GM21619 (cell line): ENCODE results near the gene CTNNA3.
A peak's percentile ranks its signal among the peaks of the same experiment; 100 is the strongest.
"Not testable (repeated sequence)": the region's sequence is repeated elsewhere in the genome, so short reads cannot be mapped to it uniquely, and the experiment has no call there.

Source experiments
- ATAC-seq: cut with Tn5 transposase; IDR thresholded peaks from one replicate; pipeline ENCODE4 v1.9.1; 2021; ENCODE audit not compliant: unreplicated experiment

CTNNA3 gene

DNA sequence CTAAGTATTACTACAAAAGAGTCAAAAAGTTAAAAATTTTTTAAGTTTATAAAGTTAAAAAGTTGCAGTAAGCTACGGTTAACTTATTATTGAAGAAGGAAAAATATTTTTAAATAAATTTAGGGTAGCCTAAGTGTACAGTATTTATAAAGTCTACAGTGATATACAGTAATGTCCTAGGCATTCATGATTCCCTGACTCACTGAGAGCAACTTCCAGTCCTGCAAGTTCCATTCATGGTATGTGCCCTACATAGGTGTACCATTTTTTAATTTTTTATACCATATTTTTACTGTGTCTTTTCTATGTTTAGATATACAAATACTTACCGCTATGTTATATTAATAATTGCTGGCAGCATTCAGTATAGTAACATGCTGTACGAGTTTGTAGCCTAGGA, 92.3 kb downstream of the CTNNA3 start:
- ATAC-seq, result no peak

DNA sequence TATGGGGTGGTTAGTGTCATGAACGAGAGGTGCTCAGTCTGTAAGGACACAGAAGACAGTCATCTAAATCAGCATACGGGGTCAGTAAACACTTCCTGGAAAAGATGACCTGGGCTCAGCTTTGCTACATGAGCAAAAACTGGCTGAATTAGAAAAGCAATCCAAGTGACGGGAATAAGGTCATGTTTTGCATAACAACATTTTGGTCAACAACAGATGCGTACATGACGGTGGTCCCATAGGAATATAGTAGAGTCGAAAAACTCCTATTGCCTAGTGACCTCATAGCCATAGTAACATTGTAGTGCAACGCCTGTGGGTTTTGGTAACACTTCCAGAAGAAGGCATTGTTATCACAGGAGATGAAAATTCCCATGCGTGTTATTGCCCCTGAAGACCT, 92.9 kb downstream of the CTNNA3 start:
- no peak for ATAC-seq

DNA sequence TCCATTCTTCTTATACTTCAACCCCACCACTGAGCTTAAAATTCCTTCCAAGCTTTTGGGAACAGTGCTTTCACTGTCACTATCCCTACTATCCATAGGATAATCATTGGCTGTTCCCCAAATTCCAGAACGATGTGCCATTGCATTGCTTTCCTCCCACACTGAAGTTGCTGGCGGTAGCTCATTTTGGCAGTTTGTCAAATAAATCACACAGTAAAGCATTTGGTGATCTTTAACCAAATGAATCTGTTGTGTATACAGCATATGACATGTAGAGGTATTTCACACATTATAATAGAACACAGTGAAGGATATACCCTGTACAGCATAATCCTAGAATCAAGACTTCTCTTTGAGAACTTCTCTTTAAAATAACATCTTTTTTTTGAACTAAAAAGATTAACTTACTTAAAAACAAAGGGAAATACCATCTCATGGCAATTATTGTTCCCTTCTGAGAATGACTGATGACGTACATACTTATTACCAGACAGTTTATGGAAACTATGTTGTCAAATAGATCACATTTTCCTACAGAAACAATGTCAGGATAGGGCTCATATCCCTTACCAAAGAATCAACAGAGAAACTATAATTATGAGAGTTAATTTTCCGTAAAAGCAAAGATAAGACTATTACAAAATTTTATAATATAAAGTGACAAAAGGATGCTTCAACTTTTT, 93.6 kb downstream of the CTNNA3 start:
- no peak for ATAC-seq

DNA sequence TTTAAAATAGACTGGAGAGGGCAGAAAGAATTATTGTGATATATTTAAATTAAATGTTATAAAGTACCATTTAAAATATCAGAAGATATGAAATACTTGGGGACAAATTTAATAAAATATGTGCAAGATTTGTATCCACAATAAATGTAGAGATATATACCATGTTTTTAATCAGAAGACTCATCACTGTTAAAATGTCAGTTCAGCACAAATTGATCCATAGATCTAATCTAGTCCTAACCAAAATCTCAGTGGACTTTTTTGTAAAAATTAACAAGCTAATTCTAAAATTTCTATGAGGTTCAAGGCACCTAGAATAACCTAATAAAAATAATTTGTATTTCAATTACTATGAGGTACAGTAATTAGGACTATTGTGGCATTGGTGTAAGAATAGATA, 96.4 kb downstream of the CTNNA3 start:
- ATAC-seq, result no peak

DNA sequence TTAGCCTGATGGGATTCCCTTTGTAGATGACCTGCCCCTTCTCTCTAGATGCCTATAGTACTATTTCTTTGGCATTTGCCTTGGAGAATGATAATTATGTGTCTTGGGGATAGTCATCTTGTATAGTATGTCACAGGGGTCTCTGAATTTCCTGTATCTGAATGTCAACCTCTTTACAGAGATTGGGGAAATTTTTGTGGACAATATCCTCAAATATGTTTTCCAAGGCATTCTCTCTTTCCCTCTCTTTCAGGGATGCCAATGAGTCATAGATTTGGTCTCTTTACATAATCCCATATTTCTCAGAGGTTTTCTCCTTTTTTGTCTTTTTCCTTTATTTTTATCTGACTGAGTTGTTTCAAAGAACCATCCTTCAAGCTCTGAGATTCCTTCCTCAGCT, 99.4 kb downstream of the CTNNA3 start:
- no peak for ATAC-seq

DNA sequence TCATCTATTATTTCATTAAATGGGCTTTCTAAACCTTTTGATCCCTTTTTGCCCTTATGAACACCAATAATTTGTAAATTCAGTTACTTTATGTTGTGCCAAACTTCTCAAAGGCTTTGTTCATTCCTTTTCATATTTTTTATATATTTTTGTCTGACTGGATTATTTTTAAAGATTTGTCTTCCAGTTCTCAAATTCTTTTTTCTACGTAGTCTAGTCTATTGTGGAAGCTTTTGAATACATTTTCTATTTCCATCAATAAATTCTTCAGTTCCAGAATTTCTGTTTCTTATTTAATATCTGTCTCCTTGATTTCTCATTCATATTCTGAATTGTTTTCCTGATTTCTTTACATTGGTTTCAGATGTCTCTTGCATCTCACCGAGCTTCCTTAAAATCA, 108.2 kb downstream of the CTNNA3 start:
- ATAC-seq, result no peak

DNA sequence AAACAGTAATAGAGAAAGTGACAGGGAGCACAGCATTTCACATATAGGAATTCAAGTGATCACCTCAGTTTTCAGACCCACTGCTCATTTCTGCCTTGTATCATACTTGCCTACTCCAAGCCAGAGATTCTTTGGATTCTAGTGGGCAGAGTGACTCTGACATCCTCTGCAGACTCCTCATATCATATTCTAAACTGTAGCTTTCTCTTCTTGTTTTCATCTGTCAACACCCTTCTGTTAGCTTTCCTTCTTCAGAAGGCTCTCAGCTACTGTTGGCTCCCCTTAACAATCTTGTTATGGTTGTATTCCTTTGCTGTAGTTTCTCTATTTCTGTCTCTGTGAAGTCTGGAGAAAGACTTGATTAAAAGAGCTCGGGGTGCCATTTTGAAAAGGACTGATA, 120.5 kb downstream of the CTNNA3 start:
- ATAC-seq, result no peak

DNA sequence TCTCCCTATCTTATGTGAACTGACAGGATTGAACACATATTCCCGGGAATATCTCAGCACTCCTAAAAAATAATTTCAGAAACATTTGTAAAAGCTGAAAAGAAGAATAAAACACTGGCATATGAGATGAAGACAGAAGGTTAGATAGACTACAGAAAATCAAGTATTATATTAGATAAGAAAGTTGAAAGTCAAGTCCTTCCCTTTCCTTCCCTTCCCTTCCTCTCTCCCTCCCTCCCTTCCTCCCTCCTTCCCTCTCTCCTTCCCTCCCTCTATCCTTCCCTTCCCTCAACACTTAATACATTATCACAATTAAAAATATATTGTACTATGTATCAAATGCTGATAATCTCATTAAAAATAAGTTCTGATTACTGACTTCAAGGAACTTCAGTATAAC, 122.5 kb downstream of the CTNNA3 start:
- no peak for ATAC-seq

DNA sequence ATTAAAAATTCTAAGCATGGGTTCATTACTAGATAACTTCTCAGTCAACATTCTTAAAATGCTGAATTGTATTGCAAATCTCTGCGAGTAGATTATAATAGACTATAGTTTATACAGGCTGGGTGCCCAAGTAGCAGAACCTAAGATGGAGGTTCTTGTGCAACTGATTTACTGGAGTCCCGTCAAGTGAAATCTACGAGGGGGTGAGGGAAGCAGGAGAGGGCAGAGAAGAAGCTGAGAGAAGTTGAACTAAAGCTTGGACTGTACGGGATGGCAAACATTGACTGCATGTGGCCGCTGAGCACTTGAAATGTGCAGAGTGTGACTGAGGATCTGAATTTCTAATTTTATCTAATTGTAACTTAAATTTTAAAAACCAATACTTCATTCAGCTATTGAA, 124.5 kb downstream of the CTNNA3 start:
- ATAC-seq, result no peak

DNA sequence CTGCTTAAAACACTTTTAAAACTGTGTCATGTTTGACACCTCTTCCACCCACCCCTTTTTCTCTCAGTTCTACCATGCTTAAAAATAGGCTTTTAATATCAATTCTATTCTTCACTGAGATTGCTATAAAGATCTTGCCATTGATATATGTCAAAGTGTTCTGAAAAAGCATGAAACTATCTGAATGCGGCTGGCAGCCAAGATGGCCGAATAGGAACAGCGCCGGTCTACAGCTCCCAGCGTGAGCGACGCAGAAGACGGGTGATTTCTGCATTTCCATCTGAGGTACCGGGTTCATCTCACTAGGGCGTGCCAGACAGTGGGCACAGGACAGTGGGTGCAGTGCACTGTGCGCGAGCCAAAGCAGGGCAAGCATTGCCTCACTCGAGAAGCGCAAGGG, 137.7 kb downstream of the CTNNA3 start:
- not testable (repeated sequence) for ATAC-seq

DNA sequence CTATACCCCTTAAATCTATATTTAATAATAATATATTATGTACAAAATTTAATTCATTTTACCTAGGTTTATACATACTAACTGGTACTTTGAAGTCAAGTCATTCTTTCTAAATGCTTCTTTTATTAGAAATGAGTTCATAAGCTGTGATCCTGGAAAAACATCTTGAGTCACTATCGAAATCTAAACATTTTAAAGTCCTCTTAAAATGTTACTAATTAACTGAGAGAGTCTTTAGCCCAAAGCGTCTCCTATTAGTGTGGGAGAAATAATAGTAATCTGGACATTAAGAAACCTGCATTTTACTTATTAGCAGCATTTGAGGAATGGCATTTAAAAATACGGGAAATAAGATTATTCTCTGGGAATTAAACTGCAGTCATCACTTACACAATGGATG, 142.7 kb downstream of the CTNNA3 start:
- no peak for ATAC-seq

DNA sequence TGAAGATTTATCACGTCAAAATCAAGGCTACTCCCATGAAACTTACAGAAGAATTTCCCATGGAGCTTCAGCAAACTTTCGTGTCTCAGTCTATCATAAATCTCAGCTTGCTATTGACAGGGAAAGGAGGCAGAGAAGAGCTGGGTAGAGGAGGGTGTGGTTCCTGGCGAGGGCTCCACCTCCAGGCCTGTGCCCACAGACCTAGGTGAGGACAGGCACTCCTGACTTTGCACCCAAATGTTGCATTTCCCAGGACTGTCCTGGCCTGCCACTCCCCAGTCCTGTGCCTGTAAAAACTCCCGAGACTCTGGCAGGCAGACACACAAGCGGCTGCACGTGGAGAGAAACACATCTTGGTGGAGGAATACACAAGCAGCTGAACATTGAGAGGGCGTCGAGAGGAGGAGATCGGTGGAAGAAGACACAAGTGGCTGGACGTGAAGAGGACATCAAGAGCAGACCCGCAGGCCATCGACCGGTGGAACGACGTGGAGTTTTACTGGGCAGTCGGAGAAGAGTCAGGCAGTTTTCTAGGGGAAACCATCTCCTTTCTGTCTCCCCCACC, 145.1 kb downstream of the CTNNA3 start:
- no peak for ATAC-seq

DNA sequence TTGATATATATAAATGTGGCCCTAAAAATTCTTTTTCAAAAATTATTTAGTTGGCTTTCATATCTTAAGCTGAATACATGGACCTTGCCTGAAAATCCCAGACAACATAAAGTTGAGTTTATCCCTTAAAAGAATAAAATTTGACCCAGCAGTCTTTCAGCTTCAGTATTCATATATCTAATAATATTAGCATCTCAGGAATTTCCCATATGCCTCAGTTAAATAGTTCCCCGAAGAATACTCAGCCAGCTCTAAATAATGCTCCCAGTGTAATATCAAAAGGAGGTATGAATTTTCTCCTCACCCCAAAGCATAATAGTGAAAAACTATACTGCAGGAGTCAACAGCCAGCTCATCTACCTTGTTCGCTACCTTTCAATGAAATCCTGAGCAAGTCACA, 145.9 kb downstream of the CTNNA3 start:
- ATAC-seq, result no peak

DNA sequence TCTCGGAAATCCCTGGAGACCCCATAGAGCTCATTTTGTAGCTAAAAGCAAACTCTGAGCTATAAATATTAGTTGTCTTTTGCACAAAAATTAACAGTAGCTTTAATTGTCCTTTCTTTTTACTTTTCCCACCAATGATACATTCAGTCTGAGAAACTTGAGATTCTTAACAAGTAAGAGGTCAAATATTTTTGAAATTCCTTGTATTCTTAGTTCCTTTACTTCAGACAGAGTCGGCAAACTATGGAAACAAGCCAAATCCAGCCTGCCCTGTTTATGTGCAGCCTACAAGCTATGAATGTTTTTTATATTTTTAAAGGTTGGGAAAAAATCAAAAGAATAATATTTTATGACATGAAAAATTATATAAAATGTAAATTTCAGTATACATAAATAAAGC, 146.6 kb downstream of the CTNNA3 start:
- ATAC-seq, result no peak

DNA sequence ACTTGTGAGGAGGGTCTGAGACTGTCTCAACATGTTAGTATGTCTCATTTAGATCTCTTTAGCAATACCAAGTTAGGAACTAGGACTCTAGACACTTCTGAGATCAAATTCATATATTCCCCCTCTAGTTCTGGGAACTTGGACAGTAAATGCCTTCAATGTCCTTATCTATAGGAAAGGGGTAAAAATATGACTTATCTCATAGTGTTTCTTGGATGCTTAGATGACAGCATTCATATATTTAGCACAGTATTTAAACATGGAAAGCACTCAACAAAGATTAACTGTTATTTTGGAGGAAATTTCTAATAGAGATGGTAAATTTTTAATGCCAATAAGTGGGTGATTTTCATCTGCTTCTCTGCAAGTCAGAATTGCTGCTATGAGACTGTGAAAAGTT, 154.6 kb downstream of the CTNNA3 start:
- ATAC-seq, result no peak

DNA sequence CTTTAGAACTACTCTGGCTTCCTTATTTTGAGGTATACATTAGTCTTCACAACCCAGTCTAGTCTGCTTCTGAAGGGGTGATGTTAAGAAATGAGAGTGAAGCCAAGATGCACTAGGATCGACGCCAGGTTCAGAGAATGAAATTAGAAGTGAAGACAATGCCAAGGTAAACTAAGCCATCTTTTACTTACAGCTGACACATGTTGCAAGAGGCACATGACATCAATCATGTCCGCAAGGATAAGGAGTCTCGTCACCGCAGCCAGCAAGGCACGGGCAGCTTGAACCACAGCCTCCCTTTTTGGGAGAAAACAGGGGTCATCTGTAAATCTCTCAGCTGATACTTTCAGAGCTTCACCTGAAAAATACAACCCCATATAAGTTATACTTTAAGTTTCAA, 156.7 kb downstream of the CTNNA3 start:
- ATAC-seq, result no peak

DNA sequence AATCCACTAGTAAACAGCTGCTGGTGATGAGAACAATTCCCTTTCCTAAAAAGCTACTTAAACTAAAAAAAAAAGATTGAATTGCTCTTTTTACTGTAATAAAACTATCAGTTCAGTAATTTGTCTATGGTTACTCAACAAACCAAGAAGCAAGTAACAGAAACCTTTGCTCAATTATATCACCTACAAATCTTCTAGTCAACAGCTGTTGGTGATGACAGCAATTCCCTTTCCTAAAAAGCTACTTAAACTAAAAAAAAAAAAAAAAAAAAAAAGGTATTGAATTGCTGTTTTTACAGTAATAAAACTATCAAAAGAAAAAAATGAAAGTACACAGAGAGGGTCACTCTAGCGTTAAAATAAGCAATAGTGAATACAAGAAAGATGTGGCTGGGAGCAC, 158.1 kb downstream of the CTNNA3 start:
- ATAC-seq, result no peak

DNA sequence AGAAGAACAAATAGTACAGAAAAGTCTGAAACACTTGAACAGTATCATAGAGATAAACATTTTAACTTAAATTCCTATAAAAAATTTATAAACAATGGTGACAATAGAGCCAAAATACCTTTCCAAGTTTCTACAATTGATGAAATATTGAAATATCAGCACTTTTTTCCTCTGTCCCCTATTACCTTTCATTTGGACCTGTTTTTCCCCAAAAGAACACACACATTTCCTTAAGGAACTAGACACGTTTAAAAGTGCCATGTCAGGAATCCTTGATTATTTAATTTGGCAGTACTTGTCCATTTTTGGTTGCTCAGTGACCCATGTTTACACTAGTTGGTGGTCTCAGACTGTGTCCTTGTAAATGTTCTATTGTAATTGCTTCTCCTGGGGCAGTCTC, 162.6 kb downstream of the CTNNA3 start:
- no peak for ATAC-seq

DNA sequence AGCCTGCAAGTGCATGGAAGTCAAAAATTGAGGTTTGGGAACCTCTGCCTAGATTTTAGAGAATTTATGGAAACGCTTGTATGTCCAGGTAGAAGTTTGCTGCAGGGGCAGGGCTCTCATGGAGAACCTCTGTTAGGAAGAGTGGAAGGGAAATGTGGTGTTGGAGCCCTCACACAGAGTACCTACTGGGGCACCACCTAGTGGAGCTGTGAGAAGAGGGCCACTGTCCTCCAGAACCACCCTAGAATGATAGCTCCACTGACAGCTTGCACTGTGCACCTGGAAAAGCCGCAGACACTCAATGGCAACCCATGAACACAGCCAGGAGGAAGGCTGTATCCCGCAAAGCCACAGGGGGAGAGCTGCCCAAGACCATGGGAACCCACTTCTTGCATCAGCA, 165.0 kb downstream of the CTNNA3 start:
- ATAC-seq, result not testable (repeated sequence)

DNA sequence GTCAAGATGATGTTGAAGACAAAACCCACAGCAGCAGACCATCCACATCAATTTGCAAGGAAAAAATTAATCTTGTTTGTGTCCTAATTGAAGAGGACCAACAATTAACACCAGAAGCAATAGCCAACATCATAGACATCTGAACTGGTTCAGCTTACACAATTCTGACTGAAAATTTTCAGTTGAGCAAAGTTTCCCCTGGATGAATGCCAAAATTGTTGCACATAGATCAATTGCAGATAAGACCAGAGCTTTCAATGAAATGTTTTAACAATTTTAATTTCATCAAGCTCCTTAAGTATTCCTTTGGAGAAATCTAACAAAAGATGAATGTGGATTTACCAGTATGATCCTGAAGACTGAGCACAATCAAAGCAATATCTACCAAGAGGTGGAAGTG, 168.6 kb downstream of the CTNNA3 start:
- no peak for ATAC-seq

DNA sequence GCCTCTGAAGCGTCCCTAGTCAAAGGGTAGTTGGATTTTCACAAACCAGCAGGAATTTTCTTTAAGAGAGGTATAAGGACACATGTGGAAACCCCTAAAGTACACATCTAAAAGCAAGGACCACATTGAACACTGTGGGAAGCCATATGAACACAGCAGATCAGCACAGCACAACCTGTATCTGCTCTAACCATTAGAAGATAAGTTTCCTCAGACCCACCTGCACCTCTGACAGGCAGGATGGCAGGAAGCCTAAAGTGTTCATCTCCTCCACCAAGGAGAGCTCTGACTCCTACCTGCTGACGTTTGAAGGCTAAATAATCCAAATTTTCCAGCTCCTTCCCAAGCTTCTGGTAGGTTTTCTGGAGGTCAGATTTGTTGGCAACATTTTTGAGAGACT, 174.4 kb downstream of the CTNNA3 start:
- no peak for ATAC-seq

DNA sequence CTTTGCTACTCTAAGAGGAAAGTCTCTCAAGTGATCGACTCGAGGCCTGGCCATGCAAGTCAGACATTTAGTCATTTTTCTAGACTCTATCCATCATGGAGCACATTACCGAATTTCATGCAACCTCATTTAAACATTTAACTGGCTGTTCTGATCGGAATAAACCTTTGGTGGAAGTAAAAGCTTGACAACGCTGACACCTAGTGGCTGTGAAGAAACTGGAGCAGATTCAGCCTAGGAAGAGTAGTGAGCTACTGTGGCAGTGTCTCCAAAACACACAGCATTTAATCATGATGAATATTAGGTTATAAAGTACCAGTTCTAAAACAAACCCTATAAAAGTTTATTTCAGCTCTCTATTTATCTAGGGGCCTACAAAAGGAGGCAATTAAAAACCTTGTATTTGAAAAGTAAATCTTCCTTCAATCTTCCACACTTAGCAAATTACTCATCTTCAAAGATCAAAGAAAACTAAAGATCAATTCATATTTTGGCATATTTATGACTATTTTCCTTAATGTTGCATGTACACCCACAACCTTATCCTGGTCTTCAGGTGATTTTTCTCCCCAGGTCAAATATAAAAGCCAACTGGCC, 175.0 kb downstream of the CTNNA3 start:
- peak; percentile 86 for ATAC-seq

DNA sequence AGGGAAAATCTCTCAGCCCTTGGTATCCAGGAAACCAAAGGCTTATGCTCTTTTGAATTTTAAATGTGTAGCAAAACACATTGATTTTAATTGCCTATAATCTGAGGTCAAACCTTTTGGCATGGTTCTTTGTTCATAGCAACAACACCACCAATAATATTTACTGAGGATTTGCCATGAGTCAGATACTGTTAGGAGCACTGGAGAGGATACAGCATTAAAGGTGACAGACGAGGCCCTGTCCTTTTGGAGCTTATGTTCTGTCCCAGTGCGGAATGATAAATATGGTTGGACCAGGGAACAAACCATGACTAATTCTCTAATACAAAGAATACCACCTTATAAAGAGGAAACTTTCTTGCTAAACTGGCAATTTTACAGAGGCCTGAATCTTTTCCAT, 176.6 kb downstream of the CTNNA3 start:
- ATAC-seq, result no peak
